ENCODE data around the gene PXMP4. TPM values are rescaled to one million over a fixed set of nuclear protein-coding genes. Genes with fewer than 3 reads are reported as not detected.

PXMP4 gene
- total and polyA plus RNA-seq, 12 donors, result 4.6 to 14.8 (median 12.0) TPM

DNA sequence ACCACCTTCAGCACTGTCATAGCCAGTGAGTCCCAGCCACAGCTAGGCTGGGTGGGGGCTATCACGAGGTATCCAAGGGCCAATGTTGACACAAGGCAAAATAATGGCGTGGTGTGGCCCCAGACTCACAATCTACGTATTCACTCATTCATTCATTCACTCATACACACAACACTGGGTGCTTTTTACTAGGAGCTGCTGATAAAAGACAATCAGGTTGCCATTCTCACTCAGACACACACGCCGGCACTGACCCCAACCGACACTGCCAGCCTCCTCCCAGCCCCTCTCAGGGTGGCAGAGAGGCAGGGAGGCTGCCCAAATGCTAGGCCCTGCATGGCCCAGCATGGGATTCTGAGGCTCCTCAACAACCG lies 59.4 kb downstream of the PXMP4 start:
- intact Hi-C loops (cut with DNase I), result no loop called here
- Histone ChIP-seq H3K27me3 (no peaks in the 10 kb centered on the region), H3K4me1 (peaks cover 5 to 23% (median 21%) of the 10 kb centered on the region in 9 donors), H3K9me3 (no peaks in the 10 kb centered on the region), H3K36me3 (peaks cover 0 to 43% (median 6%) of the 10 kb centered on the region in 9 donors), H3K27ac (no peak overlapping the region), H3K4me3 (no peak overlapping the region)
- TF ChIP-seq, protein P1, sequence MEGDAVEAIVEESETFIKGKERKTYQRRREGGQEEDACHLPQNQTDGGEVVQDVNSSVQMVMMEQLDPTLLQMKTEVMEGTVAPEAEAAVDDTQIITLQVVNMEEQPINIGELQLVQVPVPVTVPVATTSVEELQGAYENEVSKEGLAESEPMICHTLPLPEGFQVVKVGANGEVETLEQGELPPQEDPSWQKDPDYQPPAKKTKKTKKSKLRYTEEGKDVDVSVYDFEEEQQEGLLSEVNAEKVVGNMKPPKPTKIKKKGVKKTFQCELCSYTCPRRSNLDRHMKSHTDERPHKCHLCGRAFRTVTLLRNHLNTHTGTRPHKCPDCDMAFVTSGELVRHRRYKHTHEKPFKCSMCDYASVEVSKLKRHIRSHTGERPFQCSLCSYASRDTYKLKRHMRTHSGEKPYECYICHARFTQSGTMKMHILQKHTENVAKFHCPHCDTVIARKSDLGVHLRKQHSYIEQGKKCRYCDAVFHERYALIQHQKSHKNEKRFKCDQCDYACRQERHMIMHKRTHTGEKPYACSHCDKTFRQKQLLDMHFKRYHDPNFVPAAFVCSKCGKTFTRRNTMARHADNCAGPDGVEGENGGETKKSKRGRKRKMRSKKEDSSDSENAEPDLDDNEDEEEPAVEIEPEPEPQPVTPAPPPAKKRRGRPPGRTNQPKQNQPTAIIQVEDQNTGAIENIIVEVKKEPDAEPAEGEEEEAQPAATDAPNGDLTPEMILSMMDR (IDR thresholded peaks at IDR 0.05), result no peak
- WGBS, 2 donors, result 89 to 95% methylated on average over 7 of the region's 7 CpGs
- ATAC-seq (no peak), DNase-seq (no peak)

DNA sequence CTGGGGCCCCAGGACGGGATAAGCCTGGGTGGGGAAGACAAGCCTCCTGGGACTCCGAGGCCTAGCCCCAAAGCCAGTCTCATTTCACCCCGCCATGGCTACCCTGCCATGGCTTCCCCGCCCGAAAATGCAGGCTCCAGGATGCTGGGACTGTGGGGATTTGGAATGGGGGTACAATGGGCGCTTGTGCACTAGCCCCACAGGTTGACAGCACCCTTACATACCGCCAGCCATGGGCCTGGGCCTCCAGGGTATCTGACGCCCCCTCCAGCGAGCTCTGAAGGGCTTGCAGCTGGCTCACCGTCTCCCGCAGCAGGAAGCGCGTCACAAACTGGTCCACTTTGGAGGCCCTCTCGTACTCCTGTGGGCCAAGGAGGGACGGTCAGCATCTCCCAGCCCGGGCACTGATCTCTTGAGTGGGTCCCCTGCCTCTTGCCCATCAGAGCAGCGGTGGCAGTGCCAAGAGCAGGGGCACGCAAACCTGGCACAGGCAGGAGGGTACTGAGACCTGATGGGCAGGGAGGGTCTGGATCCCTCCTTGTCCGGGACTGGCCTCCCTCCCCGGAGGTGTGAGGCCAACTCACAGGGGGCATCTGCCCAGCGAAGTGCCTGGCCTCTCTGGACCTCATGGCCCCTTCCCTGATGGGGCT lies 60.0 kb downstream of the PXMP4 start:
- H3K36me3 ChIP-seq, result peaks cover 0 to 43% (median 6%) of the 10 kb centered on the region in 9 donors
- no peaks in the 10 kb centered on the region for H3K27me3 ChIP-seq
- no peaks in the 10 kb centered on the region for H3K9me3 ChIP-seq
- 92% methylated on average over 21 of the region's 21 CpGs for WGBS, 2 donors
- TF ChIP-seq, protein P1 (IDR thresholded peaks at IDR 0.05), result no peak
- intact Hi-C loops (cut with DNase I), result no loop called here
- H3K27ac ChIP-seq, result no peak overlapping the region
- peaks cover 5 to 23% (median 20%) of the 10 kb centered on the region in 9 donors for H3K4me1 ChIP-seq
- ATAC-seq, result no peak
- DNase-seq, result no peak
- H3K4me3 ChIP-seq, result no peak overlapping the region

- 95 to 97% methylated on average over 26 to 32 of the region's 32 CpGs for WGBS, 2 donors
- no peak for ATAC-seq
- Histone ChIP-seq H3K4me1 (peaks cover 5 to 20% (median 17%) of the 10 kb centered on the region in 9 donors), H3K36me3 (peaks cover 0 to 43% (median 6%) of the 10 kb centered on the region in 9 donors), H3K9me3 (no peaks in the 10 kb centered on the region), H3K27me3 (no peaks in the 10 kb centered on the region), H3K4me3 (no peak overlapping the region), H3K27ac (no peak overlapping the region)
- TF ChIP-seq, protein P1 (IDR thresholded peaks at IDR 0.05), result no peak
- no peak for DNase-seq
- intact Hi-C loops (cut with DNase I), result loop anchor here in 3 of 10 donors (5.0 to 10.0 kb wide), 3 partner anchors 192 to 265 kb away; no protein-coding TSS in a partner anchor
These were observed 60.6 kb downstream of the PXMP4 start for GRCh38 chr20:33659341-33660034.

DNA sequence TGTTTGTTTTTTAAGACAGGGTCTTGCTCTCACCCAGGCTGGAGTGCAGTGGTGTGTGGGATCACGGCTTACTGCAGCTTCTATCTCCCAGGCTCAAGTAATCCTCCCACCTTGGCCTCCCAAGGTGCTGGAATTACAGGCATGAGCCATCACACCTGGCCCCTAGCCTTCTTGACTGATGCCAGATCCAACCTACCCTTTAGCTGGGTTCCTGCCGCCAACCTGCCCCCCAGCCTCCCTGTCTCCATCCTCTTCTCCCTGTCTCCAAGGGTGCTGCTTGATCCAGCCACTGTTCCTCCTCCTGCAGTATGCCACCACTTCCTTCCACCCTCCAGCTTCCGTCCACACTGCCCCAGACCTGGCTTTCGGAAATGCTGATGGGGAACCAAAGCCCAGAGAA lies 61.2 kb downstream of the PXMP4 start:
- Histone ChIP-seq H3K9me3 (no peaks in the 10 kb centered on the region), H3K4me3 (no peak overlapping the region), H3K36me3 (peaks cover 0 to 43% (median 6%) of the 10 kb centered on the region in 9 donors), H3K27me3 (no peaks in the 10 kb centered on the region), H3K4me1 (peaks cover 2 to 17% (median 12%) of the 10 kb centered on the region in 9 donors), H3K27ac (no peak overlapping the region)
- TF ChIP-seq, protein P1 (IDR thresholded peaks at IDR 0.05), result no peak
- intact Hi-C loops (cut with DNase I), result loop anchor here in 3 of 10 donors (5.0 to 10.0 kb wide), 3 partner anchors 192 to 264 kb away; no protein-coding TSS in a partner anchor
- no peak for DNase-seq
- WGBS, 2 donors, result 99% methylated on average over 4 of the region's 4 CpGs
- ATAC-seq, result no peak
